Measurements from ENCODE around the gene CMTR1. TPM values are rescaled to one million over a fixed set of nuclear protein-coding genes. Genes with fewer than 3 reads are reported as not detected.
A peak's percentile ranks its signal among the peaks of the same experiment; 100 is the strongest.
"Not testable (repeated sequence)": the region's sequence is repeated elsewhere in the genome, so short reads cannot be mapped to it uniquely, and the experiment has no call there.

Gene CMTR1
- total RNA-seq = 10 to 100 TPM; 97.7 to 99.7 TPM

- ChIA-PET POLR2A (interaction anchor here (0.7 to 4.5 kb wide), 34 partner anchors 8 to 1137 kb away, joined by 3 to 79 read pairs (median 4); partner anchors contain the start of genes C6orf89, CCDC167, MDGA1 and PIM1), CTCF (interaction anchor here (0.6 to 3.9 kb wide), 8 partner anchors 10 to 399 kb away, joined by 3 to 12 read pairs (median 3); partner anchors contain the start of gene CCDC167)
- peaks cover 47% of the 10 kb centered on the region for H3K4me1 Mint-ChIP-seq
- H3K4me3 Mint-ChIP-seq = peak within 1 kb of the TSS; percentile 89
- H3K36me3 Mint-ChIP-seq (ENCODE audit: low read depth) = peaks cover 40% of the 10 kb centered on the region
- H3K9me3 Mint-ChIP-seq = no peaks in the 10 kb centered on the region
- peak within 1 kb of the TSS; percentile 96 for H3K27ac Mint-ChIP-seq
- peaks cover 4% of the 10 kb centered on the region for H3K27me3 Mint-ChIP-seq
- DNase-seq = peak; percentile 98
Measured at GRCh38 chr6:37432916-37433656, at the start of gene CMTR1. CMTR1 (plus strand) TSS chr6:37433221; CDS start chr6:37435630, 2,409 bp downstream.

- Mint-ChIP-seq H3K27me3 (no peaks in the 10 kb centered on the region), H3K9me3 (no peaks in the 10 kb centered on the region), H3K4me1 (peaks cover 4% of the 10 kb centered on the region), H3K27ac (no peak overlapping the region), H3K4me3 (no peak overlapping the region), H3K36me3 (ENCODE audit: low read depth) (peaks cover 23% of the 10 kb centered on the region)
- ChIA-PET CTCF (interaction anchor here (1.6 kb wide), 1 partner anchor 74 kb away, joined by 3 read pairs; no protein-coding TSS in a partner anchor), POLR2A (no interaction called here)
- no peak for DNase-seq
Measured at GRCh38 chr6:37388578-37388977, 44.4 kb upstream of the CMTR1 start.

GRCh38 chr6:37389857-37390256 is 43.2 kb upstream of the CMTR1 start:
- ChIA-PET CTCF (no interaction called here), POLR2A (no interaction called here)
- DNase-seq = no peak
- peaks cover 23% of the 10 kb centered on the region for H3K36me3 Mint-ChIP-seq (ENCODE audit: low read depth)
- H3K9me3 Mint-ChIP-seq = no peaks in the 10 kb centered on the region
- H3K27me3 Mint-ChIP-seq = no peaks in the 10 kb centered on the region
- H3K4me3 Mint-ChIP-seq = no peak overlapping the region
- H3K27ac Mint-ChIP-seq = no peak overlapping the region
- peaks cover 4% of the 10 kb centered on the region for H3K4me1 Mint-ChIP-seq

- DNase-seq = no peak
- no peaks in the 10 kb centered on the region for H3K27me3 Mint-ChIP-seq
- peaks cover 4% of the 10 kb centered on the region for H3K4me1 Mint-ChIP-seq
- H3K27ac Mint-ChIP-seq = no peak overlapping the region
- ChIA-PET CTCF (interaction anchor here (1.4 kb wide), 1 partner anchor 9 kb away, joined by 3 read pairs; no protein-coding TSS in a partner anchor), POLR2A (interaction anchor here (1.0 kb wide), 1 partner anchor 37 kb away, joined by 3 read pairs; no protein-coding TSS in a partner anchor)
- H3K36me3 Mint-ChIP-seq (ENCODE audit: low read depth) = peaks cover 22% of the 10 kb centered on the region
- H3K4me3 Mint-ChIP-seq = no peak overlapping the region
- no peaks in the 10 kb centered on the region for H3K9me3 Mint-ChIP-seq
Measured at GRCh38 chr6:37391120-37391519, 41.9 kb upstream of the CMTR1 start.

- DNase-seq = no peak
- Mint-ChIP-seq H3K4me3 (no peak overlapping the region), H3K9me3 (no peaks in the 10 kb centered on the region), H3K27ac (no peak overlapping the region), H3K36me3 (ENCODE audit: low read depth) (peaks cover 14% of the 10 kb centered on the region), H3K27me3 (no peaks in the 10 kb centered on the region), H3K4me1 (peaks cover 4% of the 10 kb centered on the region)
- CTCF ChIA-PET = interaction anchor here (0.6 kb wide), 1 partner anchor 373 kb away, joined by 3 read pairs; no protein-coding TSS in a partner anchor
- POLR2A ChIA-PET = no interaction called here
Measured at GRCh38 chr6:37392821-37393220, 40.2 kb upstream of the CMTR1 start.

- H3K9me3 Mint-ChIP-seq = no peaks in the 10 kb centered on the region
- no peak overlapping the region for H3K4me3 Mint-ChIP-seq
- DNase-seq = no peak
- CTCF ChIA-PET = interaction anchor here (0.6 to 1.0 kb wide), 2 partner anchors 69 to 374 kb away, joined by 3 read pairs; no protein-coding TSS in a partner anchor
- H3K27ac Mint-ChIP-seq = no peak overlapping the region
- peaks cover 4% of the 10 kb centered on the region for H3K4me1 Mint-ChIP-seq
- H3K27me3 Mint-ChIP-seq = peaks cover 1% of the 10 kb centered on the region
- POLR2A ChIA-PET = no interaction called here
- peaks cover 14% of the 10 kb centered on the region for H3K36me3 Mint-ChIP-seq (ENCODE audit: low read depth)
Measured at GRCh38 chr6:37393381-37393929, 39.6 kb upstream of the CMTR1 start.

- no peaks in the 10 kb centered on the region for H3K4me1 Mint-ChIP-seq
- peaks cover 8% of the 10 kb centered on the region for H3K27me3 Mint-ChIP-seq
- H3K27ac Mint-ChIP-seq = no peak overlapping the region
- H3K4me3 Mint-ChIP-seq = no peak overlapping the region
- CTCF ChIA-PET = no interaction called here
- H3K9me3 Mint-ChIP-seq = no peaks in the 10 kb centered on the region
- DNase-seq = no peak
- POLR2A ChIA-PET = interaction anchor here (0.6 kb wide), 1 partner anchor 298 kb away, joined by 3 read pairs; no protein-coding TSS in a partner anchor
- H3K36me3 Mint-ChIP-seq (ENCODE audit: low read depth) = peaks cover 8% of the 10 kb centered on the region
Measured at GRCh38 chr6:37396571-37397180, 36.3 kb upstream of the CMTR1 start.

- no peaks in the 10 kb centered on the region for H3K4me1 Mint-ChIP-seq
- DNase-seq = no peak
- ChIA-PET POLR2A (no interaction called here), CTCF (no interaction called here)
- no peak overlapping the region for H3K27ac Mint-ChIP-seq
- no peaks in the 10 kb centered on the region for H3K36me3 Mint-ChIP-seq (ENCODE audit: low read depth)
- H3K27me3 Mint-ChIP-seq = peaks cover 8% of the 10 kb centered on the region
- H3K9me3 Mint-ChIP-seq = no peaks in the 10 kb centered on the region
- no peak overlapping the region for H3K4me3 Mint-ChIP-seq
Measured at GRCh38 chr6:37399131-37399530, 33.9 kb upstream of the CMTR1 start.

GRCh38 chr6:37399795-37400490 is 33.1 kb upstream of the CMTR1 start:
- POLR2A ChIA-PET = interaction anchor here (1.5 kb wide), 1 partner anchor 34 kb away, joined by 5 read pairs; the partner anchor contains the start of gene CMTR1
- Mint-ChIP-seq H3K4me1 (no peaks in the 10 kb centered on the region), H3K4me3 (no peak overlapping the region), H3K9me3 (no peaks in the 10 kb centered on the region), H3K36me3 (ENCODE audit: low read depth) (no peaks in the 10 kb centered on the region), H3K27me3 (peaks cover 8% of the 10 kb centered on the region), H3K27ac (no peak overlapping the region)
- CTCF ChIA-PET = no interaction called here
- no peak for DNase-seq

GRCh38 chr6:37401658-37402057 is 31.4 kb upstream of the CMTR1 start:
- H3K9me3 Mint-ChIP-seq; H3K4me3 Mint-ChIP-seq; CTCF ChIA-PET; H3K36me3 Mint-ChIP-seq (ENCODE audit: low read depth); POLR2A ChIA-PET; H3K27ac Mint-ChIP-seq; H3K27me3 Mint-ChIP-seq; DNase-seq; H3K4me1 Mint-ChIP-seq: not testable (repeated sequence)

GRCh38 chr6:37406726-37407341 is 26.2 kb upstream of the CMTR1 start:
- H3K27ac Mint-ChIP-seq = no peak overlapping the region
- POLR2A ChIA-PET = no interaction called here
- CTCF ChIA-PET = no interaction called here
- no peaks in the 10 kb centered on the region for H3K36me3 Mint-ChIP-seq (ENCODE audit: low read depth)
- no peaks in the 10 kb centered on the region for H3K4me1 Mint-ChIP-seq
- DNase-seq = no peak
- H3K27me3 Mint-ChIP-seq = peaks cover 18% of the 10 kb centered on the region
- no peak overlapping the region for H3K4me3 Mint-ChIP-seq
- H3K9me3 Mint-ChIP-seq = no peaks in the 10 kb centered on the region

- no peak overlapping the region for H3K27ac Mint-ChIP-seq
- ChIA-PET CTCF (no interaction called here), POLR2A (no interaction called here)
- DNase-seq = no peak
- no peaks in the 10 kb centered on the region for H3K36me3 Mint-ChIP-seq (ENCODE audit: low read depth)
- peaks cover 18% of the 10 kb centered on the region for H3K27me3 Mint-ChIP-seq
- H3K4me3 Mint-ChIP-seq = no peak overlapping the region
- no peaks in the 10 kb centered on the region for H3K9me3 Mint-ChIP-seq
- H3K4me1 Mint-ChIP-seq = no peaks in the 10 kb centered on the region
Measured at GRCh38 chr6:37407948-37408347, 25.1 kb upstream of the CMTR1 start.

Data from activated CD4-positive, alpha-beta memory T cell treated with anti-CD3 and anti-CD28 coated beads, Interleukin-2, amount 10 ng/mL, durations not matched to agents 7 days and 5 days (primary cell).